ENCODE results near the gene PPP1R9A.

PPP1R9A gene

DNA sequence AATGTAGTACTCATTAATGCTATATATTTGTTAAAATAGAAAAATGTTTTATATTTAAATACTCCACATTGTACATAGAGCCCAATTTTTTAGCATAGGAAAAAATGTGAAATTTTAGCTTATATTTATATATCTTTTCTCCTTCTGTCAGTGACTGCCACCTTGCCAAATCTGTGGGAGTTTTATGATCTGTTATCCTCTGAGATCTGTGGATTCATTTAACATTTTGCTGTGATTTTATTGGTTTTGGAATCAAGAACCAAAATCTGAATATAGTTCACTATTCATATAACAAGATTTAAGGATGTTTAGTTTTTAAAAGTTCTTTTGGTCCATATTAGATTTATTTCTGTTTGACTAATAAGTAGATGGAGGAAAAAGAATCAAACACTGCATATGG is 127.9 kb downstream of the PPP1R9A start:
- DNase-seq (ENCODE audit: low spot score), result no peak

DNA sequence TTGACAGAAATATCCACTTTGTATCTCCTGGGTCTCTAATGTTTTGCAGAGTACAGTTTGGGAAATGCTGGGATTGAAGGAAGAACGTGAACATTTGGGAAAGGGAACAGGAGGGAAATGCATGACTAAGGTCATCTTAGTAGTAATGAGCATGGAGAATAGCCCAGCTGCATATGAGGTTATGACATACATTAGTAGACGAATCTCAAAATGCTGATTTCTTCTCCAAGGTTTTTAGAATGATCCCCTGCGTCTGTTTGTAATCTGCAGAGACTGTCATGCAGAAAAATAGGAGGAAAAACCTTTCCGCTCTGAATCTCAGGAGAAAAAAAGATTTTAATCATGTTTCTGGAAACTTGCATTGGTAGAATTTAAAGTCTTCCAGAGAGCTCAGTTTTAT is 133.6 kb downstream of the PPP1R9A start:
- no peak for DNase-seq (ENCODE audit: low spot score)

GRCh38 chr7:95045236-95045923 is 138.0 kb downstream of the PPP1R9A start:
- DNase-seq (ENCODE audit: low spot score), result no peak

DNA sequence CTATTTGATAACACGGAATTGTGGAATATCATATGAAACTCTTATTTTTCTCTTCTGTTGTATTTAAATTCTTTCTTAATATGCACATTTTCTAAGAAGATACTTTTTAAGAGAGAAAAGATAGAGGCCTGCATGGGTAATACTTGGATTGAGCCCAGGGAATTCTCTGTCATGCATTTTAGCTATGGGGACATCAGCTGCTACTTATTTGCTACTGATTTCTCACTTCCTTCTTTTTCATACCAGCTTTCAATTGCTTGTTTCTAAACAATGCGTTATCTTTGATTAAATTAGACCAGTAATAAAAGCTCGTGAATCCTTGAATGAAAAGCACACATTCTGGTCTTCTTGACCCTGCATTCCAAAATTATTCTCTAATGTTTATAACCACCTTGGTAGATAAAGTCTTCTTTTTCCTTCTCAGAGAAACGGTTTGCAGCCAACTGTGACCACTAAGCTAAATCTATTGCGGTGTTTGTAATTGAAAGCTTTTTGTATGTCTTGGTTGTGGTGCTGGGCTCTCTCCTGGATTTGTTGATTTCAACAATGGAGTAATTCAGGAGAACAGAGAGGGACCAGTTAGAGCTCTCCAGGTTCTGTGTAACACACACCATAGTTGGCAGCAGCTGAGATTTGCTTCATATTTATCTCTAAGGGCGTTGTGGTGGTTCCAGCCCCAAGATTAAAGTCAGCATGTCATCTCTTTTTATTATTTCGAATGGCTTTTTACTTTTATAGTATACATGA is 139.3 kb downstream of the PPP1R9A start:
- DNase-seq (ENCODE audit: low spot score), result no peak

GRCh38 chr7:95047291-95047690 is 139.9 kb downstream of the PPP1R9A start:
- no peak for DNase-seq (ENCODE audit: low spot score)

- DNase-seq (ENCODE audit: low spot score), result no peak
Measured at GRCh38 chr7:95052566-95053094, 145.2 kb downstream of the PPP1R9A start.

DNA sequence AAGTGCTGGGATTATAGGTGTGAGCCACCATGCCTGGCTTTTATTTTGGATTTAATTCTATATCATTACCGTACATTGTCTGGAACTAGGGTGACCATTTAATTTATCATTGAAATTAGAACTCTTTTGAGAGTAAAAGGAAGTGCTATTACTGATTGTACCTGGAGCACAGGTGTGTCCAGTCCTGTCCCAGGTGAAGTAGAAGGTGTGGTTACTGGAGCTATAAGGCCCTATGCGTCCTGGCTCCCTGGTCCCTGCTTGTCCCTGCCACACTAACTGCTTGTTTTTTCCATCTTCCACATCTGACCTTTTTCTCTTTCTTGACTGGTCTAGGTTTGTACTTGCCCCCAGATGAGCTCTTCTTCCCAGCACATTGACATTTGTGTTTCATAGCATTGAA is 147.0 kb downstream of the PPP1R9A start:
- no peak for DNase-seq (ENCODE audit: low spot score)

DNA sequence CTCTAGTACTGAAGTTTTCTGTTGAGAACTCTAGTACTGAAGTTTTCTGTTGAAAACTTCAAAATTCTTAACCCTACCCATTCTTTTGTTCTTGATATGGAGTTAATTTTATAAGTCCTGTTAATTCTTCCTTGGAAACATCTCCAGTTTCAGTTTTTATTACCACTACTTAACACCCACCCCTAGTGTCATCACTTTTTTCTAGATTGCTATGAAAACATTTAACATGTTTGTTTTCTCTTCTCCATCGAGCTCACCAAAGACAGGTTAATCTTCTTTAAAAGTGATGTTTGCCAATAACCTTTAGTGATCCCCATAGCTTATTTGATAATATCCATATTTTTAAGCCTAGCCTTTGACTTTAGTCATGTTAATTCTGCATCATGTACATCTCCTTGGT is 147.9 kb downstream of the PPP1R9A start:
- DNase-seq (ENCODE audit: low spot score), result no peak

- DNase-seq (ENCODE audit: low spot score), result no peak
Measured at GRCh38 chr7:95056107-95056739, 148.8 kb downstream of the PPP1R9A start.

- no peak for DNase-seq (ENCODE audit: low spot score)
Measured at GRCh38 chr7:95056901-95057300, 149.5 kb downstream of the PPP1R9A start.

DNA sequence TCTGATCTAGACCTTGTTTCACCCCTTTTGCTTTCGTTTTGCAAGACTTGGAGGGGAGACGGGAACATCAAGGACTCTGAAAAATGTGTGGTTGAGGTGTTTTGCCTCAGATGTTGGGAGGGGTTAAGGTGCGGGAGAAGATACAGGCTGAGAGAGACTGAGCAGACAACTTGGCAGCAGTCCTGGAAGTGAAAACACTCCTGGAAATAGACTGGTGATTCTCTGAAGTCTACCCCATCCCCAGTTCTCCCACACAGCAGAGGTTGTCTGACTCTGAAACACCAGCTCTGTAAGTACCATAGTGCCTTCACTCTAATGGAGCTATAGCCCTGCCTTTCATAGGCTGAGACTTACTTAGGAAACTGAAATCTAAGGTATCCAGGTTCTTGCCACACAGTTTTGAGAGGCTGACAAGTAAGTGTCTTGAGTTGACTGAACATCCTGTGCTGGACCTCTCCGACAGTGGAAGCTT is 152.5 kb downstream of the PPP1R9A start:
- no peak for DNase-seq (ENCODE audit: low spot score)

DNA sequence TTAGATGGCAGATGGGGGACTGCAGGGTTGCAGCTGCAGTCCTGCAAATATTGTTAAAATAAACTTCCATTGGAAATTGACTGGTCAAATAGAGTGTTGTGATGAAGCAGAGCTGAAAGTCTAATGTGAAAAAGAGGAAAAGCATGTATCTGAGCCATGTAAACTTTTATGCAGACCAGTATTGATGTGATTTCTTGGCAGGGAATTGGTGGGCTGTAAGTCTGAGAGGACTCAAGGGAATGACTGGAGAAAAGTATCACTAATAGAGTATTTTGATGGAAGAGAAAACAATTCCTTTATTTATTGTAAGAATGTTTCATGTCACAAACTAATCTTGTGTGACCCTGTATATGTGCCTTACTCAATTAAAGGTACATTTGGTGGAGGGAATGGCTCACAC is 155.5 kb downstream of the PPP1R9A start:
- DNase-seq (ENCODE audit: low spot score), result no peak

GRCh38 chr7:95066737-95067530 is 159.5 kb downstream of the PPP1R9A start:
- DNase-seq (ENCODE audit: low spot score), result no peak

- no peak for DNase-seq (ENCODE audit: low spot score)
Measured at GRCh38 chr7:95088536-95089215, 181.3 kb downstream of the PPP1R9A start.

GRCh38 chr7:95089414-95090315 is 182.3 kb downstream of the PPP1R9A start:
- DNase-seq (ENCODE audit: low spot score), result no peak

GRCh38 chr7:95092324-95092723 is 184.9 kb downstream of the PPP1R9A start:
- no peak for DNase-seq (ENCODE audit: low spot score)

DNA sequence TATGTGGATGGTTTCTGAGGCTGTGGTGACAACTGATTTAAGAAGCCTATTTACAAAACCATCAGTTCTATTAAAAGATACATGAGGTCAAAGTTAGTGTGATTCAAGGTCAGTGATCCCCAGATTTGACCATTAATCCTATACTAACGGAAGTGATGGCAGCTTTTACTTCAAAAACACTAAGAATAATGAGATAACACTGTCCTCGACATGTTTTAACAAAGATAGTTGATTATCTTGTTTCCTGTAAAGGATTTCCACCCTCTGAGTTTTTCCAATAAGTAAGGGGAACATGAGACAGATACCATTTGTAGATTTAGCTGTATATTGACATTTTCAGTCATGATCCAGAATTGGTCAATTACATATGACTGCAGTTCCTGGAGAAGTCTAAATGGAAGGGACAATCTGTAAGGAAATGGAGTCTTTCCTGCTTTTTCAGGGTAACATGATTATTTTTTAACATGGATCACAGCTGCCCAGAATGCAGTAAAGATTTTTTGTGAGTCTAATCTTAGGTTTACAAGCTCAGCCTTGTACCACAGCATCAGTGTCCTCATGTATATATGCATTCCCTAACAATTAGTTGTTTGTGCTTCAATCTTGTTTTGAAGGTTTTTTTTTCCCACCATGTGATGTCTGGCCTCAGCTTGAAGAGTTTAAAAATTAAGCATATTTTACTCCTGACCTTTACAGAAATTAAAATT is 188.0 kb downstream of the PPP1R9A start:
- DNase-seq (ENCODE audit: low spot score), result no peak

GRCh38 chr7:95095966-95096540 is 188.7 kb downstream of the PPP1R9A start:
- no peak for DNase-seq (ENCODE audit: low spot score)

DNA sequence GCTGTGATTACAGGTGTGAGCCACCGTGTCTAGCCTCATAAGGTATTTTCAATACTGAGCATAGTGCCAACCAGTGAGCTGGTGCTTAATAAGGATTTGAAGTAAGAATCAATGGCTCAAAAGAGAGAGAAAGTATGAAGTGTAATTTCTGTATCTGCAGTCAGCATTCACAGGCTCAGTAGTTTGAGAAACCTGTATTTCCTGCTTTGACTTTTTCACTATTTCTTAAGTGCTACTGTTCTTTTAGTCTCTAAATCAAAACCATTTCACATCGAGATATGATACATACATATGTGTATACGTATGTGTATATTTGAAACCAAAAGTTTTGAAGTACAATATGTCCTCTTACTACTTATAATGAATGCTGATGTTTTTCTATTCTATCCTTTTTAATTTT is 189.9 kb downstream of the PPP1R9A start:
- DNase-seq (ENCODE audit: low spot score), result no peak
